Embryonic facial prominence (tissue), 1 donor: ENCODE results near the gene COG4.
A peak's percentile ranks its signal among the peaks of the same experiment; 100 is the strongest.
"Not testable (repeated sequence)": the region's sequence is repeated elsewhere in the genome, so short reads cannot be mapped to it uniquely, and the experiment has no call there.

ENCODE experiments used
- DNase-seq: peaks from one replicate; pipeline ENCODE4 v3.0.0-alpha.2; 2016; ENCODE audit errors: extremely low spot score

COG4 gene

GRCh38 chr16:70527315-70527996, 4.1 kb upstream of the COG4 start:
- no peak for DNase-seq

GRCh38 chr16:70526403-70526802, 3.0 kb upstream of the COG4 start:
- DNase-seq: no peak

GRCh38 chr16:70524399-70524825, 1.1 kb upstream of the COG4 start:
- not testable (repeated sequence) for DNase-seq

- peak; percentile 27 for DNase-seq
These were observed 517 bp upstream of the COG4 start, which contains the start of gene SF3B3 for GRCh38 chr16:70523743-70524398. Gene SF3B3, plus strand, starts transcription at chr16:70523816. Its CDS starts 2,841 bp downstream, at chr16:70526657.

GRCh38 chr16:70522216-70523075, 908 bp downstream of the COG4 start:
- DNase-seq: no peak

- no peak for DNase-seq
These were observed 2.6 kb downstream of the COG4 start for GRCh38 chr16:70520612-70521297.

GRCh38 chr16:70512456-70512855, 10.9 kb downstream of the COG4 start:
- DNase-seq: no peak

- no peak for DNase-seq
These were observed 11.5 kb downstream of the COG4 start for GRCh38 chr16:70511833-70512232.

GRCh38 chr16:70510216-70510615, 13.1 kb downstream of the COG4 start:
- DNase-seq: no peak

- no peak for DNase-seq
These were observed 14.6 kb downstream of the COG4 start for GRCh38 chr16:70508752-70509151.

GRCh38 chr16:70496513-70496912, 26.8 kb downstream of the COG4 start:
- DNase-seq: no peak

- no peak for DNase-seq
These were observed 27.8 kb downstream of the COG4 start for GRCh38 chr16:70495425-70496182.

GRCh38 chr16:70494777-70495176, 28.6 kb downstream of the COG4 start:
- no peak for DNase-seq

GRCh38 chr16:70494202-70494770, 29.1 kb downstream of the COG4 start:
- no peak for DNase-seq

GRCh38 chr16:70493802-70494201, 29.6 kb downstream of the COG4 start:
- no peak for DNase-seq

GRCh38 chr16:70490261-70490660, 33.1 kb downstream of the COG4 start:
- DNase-seq: no peak

GRCh38 chr16:70484867-70485266, 38.5 kb downstream of the COG4 start:
- DNase-seq: no peak

GRCh38 chr16:70483426-70483825, 39.9 kb downstream of the COG4 start:
- DNase-seq: no peak

- no peak for DNase-seq
These were observed 40.7 kb downstream of the COG4 start for GRCh38 chr16:70482624-70483023.

- no peak for DNase-seq
These were observed 41.3 kb downstream of the COG4 start for GRCh38 chr16:70481929-70482536.
